PC-3 (cell line): Measurements from ENCODE around the gene PCNX3. TPM values are rescaled to one million over a fixed set of nuclear protein-coding genes. Genes with fewer than 3 reads are reported as not detected.

Experiments
- ATAC-seq: fragments of 200-7000 bp; cut with Tn5 transposase; 2 replicates; pipeline ENCODE4 v1.9.1; 2020; ENCODE audit warnings: mild to moderate bottlenecking, moderate library complexity
- BruUV-seq: library from RNA; stranded (reverse); fragments of 400-500 nt; replicated peaks from 2 replicates; lab custom pipeline; 2021; lab: Mats Ljungman, UMichigan
- CTCF ChIA-PET: fragments of 300-600 bp; sonication (Branson Sonifier 250); formaldehyde crosslinking; loops from one replicate; lab custom pipeline; 2022; ENCODE audit warnings: antibody characterized with exemption; lab: Charles Lee
- POLR2A ChIA-PET: fragments of 300-600 bp; sonication (Branson Sonifier 250); formaldehyde crosslinking; loops from one replicate; lab custom pipeline; 2022; ENCODE audit warnings: antibody characterized with exemption; ENCODE audit not compliant: unreplicated experiment; lab: Charles Lee
- DNase-seq: peaks from one replicate; pipeline ENCODE4 v3.0.0-alpha.2; 2015
- H2AFZ ChIP-seq: fragments of 300-600 bp; sonication (generic); 2 replicates; pipeline ENCODE4 v1.6.0; 2016; ENCODE audit warnings: antibody characterized with exemption, low read length
- H3F3A ChIP-seq: fragments of 300-600 bp; sonication (generic); one replicate; pipeline ENCODE4 v1.6.0; 2017; ENCODE audit warnings: antibody characterized with exemption, low read length, control low read depth, mild to moderate bottlenecking; ENCODE audit not compliant: unreplicated experiment
- H3K27ac ChIP-seq: fragments of 300-600 bp; sonication (generic); 2 replicates; pipeline ENCODE4 v1.5.1; 2016; ENCODE audit warnings: mild to moderate bottlenecking, low read length
- H3K27me3 ChIP-seq: fragments of 300-600 bp; sonication (generic); 2 replicates; pipeline ENCODE4 v1.6.1; 2016; ENCODE audit warnings: low read length, mixed read lengths
- H3K36me3 ChIP-seq: fragments of 300-600 bp; sonication (generic); 2 replicates; pipeline ENCODE4 v1.6.1; 2016; ENCODE audit warnings: low read depth, mixed run types, low read length, mixed read lengths
- H3K4me1 ChIP-seq: fragments of 300-600 bp; sonication (generic); 2 replicates; pipeline ENCODE4 v1.5.1; 2016; ENCODE audit warnings: low read length; ENCODE audit not compliant: insufficient read depth
- H3K4me2 ChIP-seq: fragments of 300-600 bp; sonication (generic); 2 replicates; pipeline ENCODE4 v1.6.0; 2016; ENCODE audit warnings: low read length
- H3K4me3 ChIP-seq: fragments of 300-600 bp; sonication (generic); 2 replicates; pipeline ENCODE4 v1.5.1; 2016; ENCODE audit warnings: mild to moderate bottlenecking, low read length, mixed read lengths
- H3K79me2 ChIP-seq: fragments of 300-600 bp; sonication (generic); 2 replicates; pipeline ENCODE4 v1.6.1; 2017; ENCODE audit warnings: low read length, mixed read lengths
- H3K9ac ChIP-seq: fragments of 300-600 bp; sonication (generic); 2 replicates; pipeline ENCODE4 v1.6.0; 2016; ENCODE audit warnings: mild to moderate bottlenecking, low read length
- H3K9me2 ChIP-seq: fragments of 300-600 bp; sonication (generic); replicated peaks from 2 replicates; pipeline ENCODE4 v1.6.1; 2016; ENCODE audit warnings: mixed run types, low read length, mixed read lengths
- H3K9me3 ChIP-seq: fragments of 300-600 bp; sonication (generic); 2 replicates; pipeline ENCODE4 v1.6.1; 2016; ENCODE audit warnings: low read length, mixed read lengths
- H4K20me1 ChIP-seq: fragments of 300-600 bp; sonication (generic); 2 replicates; pipeline ENCODE4 v1.6.1; 2016; ENCODE audit warnings: low read length, mixed read lengths
- EZH2 ChIP-seq: fragments of 300-600 bp; sonication (generic); IDR thresholded peaks from one replicate; pipeline ENCODE4 v1.6.1; 2017; ENCODE audit warnings: antibody characterized with exemption, mild to moderate bottlenecking, low read length; ENCODE audit not compliant: unreplicated experiment
- EZH2phosphoT487 ChIP-seq: fragments of 300-600 bp; sonication (generic); IDR thresholded peaks from 2 replicates; pipeline ENCODE4 v1.6.1; 2018; ENCODE audit warnings: mild to moderate bottlenecking, antibody characterized with exemption, low read length, borderline replicate concordance
- intact Hi-C: fragments of 100-400 bp; cut with micrococcal nuclease; formaldehyde crosslinking; loops from 2 replicates; pipeline ENCODE4 v1.9.0; 2023
- total RNA-seq: library from RNA; depleted of rRNA; stranded (reverse); fragments of >200 nt; gene quantifications from 2 replicates; pipeline ENCODE4 v1.2.3, GENCODE V29; 2014
- TF ChIP-seq, protein P1 (sequence below): fragments of 300-600 bp; sonication (generic); conservative IDR thresholded peaks from 2 replicates; pipeline ENCODE4 v1.5.1; 2017; ENCODE audit warnings: antibody characterized with exemption, low read depth, mild to moderate bottlenecking, low read length

Gene PCNX3
- total RNA-seq, 1 experiment from 2014 or later: 53.6 TPM

DNA sequence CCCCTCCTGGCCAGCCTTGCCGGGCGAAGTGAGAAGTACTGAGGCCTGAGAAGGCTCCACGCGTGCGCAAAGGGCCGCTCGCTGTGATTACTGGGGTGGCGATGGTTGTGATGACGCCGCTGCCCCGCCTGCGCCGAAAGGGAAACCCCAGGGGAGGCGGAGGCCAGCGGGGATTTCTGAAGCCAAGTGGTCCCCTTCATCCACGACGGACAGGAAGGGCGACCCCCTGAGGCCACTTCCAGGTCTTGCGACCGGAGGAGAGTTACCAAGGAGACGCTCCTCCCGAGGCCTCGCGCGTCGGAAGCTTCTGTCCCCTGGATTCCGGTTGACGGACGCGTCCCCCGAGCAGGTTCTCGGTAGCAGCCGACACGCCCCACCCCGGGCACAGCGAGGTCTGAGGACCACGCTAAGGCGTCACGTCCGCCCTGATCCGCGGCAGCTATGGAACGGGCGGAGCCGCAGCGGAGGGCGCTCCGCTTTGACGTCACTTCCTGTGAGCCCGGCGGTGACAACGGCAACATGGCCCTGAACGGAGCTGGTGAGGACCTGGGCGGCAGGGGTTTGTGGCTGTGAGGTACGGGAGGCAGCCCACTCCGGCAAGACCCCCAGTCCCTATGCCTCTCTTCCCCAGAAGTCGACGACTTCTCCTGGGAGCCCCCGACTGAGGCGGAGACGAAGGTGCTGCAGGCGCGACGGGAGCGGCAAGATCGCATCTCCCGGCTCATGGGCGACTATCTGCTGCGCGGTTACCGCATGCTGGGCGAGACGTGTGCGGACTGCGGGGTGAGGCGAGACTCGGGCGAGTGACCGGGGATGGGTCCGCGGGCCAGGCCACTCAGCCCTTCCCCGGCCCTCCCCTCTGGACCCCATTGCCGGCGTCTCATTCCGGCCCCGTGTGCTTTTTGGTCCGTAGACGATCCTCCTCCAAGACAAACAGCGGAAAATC is 45.3 kb upstream of the PCNX3 start, which contains the start of gene ZNRD2:
Gene ZNRD2, plus strand, starts transcription at position 505 of the 946 bp plus-strand sequence. Its CDS starts 15 bp downstream, at position 520.
- intact Hi-C loops: loop anchor here (1.0 to 2.0 kb wide), 3 partner anchors 10 to 30 kb away; no protein-coding TSS in a partner anchor
- Histone ChIP-seq H2AFZ (peak within 1 kb of the TSS; percentile 80), H3K4me1 (peaks cover 55% of the 10 kb centered on the region), H3K4me3 (peak within 1 kb of the TSS; percentile 97), H3F3A (peaks cover 4% of the 10 kb centered on the region), H3K9me2 (no peaks in the 10 kb centered on the region), H3K36me3 (no peaks in the 10 kb centered on the region), H3K4me2 (peak within 1 kb of the TSS; percentile 93), H4K20me1 (no peaks in the 10 kb centered on the region), H3K79me2 (peaks cover 50% of the 10 kb centered on the region), H3K27me3 (no peaks in the 10 kb centered on the region), H3K9ac (peak within 1 kb of the TSS; percentile 93), H3K9me3 (no peaks in the 10 kb centered on the region), H3K27ac (peak within 1 kb of the TSS; percentile 86)
- DNase-seq (peak; percentile 99), ATAC-seq (peak; percentile 67)
- BruUV-seq: no TSS peak
- TF ChIP-seq, protein P1, sequence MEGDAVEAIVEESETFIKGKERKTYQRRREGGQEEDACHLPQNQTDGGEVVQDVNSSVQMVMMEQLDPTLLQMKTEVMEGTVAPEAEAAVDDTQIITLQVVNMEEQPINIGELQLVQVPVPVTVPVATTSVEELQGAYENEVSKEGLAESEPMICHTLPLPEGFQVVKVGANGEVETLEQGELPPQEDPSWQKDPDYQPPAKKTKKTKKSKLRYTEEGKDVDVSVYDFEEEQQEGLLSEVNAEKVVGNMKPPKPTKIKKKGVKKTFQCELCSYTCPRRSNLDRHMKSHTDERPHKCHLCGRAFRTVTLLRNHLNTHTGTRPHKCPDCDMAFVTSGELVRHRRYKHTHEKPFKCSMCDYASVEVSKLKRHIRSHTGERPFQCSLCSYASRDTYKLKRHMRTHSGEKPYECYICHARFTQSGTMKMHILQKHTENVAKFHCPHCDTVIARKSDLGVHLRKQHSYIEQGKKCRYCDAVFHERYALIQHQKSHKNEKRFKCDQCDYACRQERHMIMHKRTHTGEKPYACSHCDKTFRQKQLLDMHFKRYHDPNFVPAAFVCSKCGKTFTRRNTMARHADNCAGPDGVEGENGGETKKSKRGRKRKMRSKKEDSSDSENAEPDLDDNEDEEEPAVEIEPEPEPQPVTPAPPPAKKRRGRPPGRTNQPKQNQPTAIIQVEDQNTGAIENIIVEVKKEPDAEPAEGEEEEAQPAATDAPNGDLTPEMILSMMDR: peak; percentile 78
- TF ChIP-seq EZH2phosphoT487: no peak
- CTCF ChIA-PET: interaction anchor here (0.6 to 3.2 kb wide), 6 partner anchors 11 to 721 kb away, joined by 3 to 25 read pairs (median 5); partner anchors contain the start of gene TMEM151A
- POLR2A ChIA-PET: interaction anchor here (0.5 to 1.1 kb wide), 7 partner anchors 11 to 149 kb away, joined by 3 to 10 read pairs (median 4); no protein-coding TSS in a partner anchor

- Histone ChIP-seq H3K27me3 (no peaks in the 10 kb centered on the region), H3K27ac (no peak overlapping the region), H3K36me3 (no peaks in the 10 kb centered on the region), H2AFZ (no peak overlapping the region), H3K9ac (peak overlapping the region; percentile 93; the same call in 1 of the 2 replicates), H3K79me2 (peaks cover 54% of the 10 kb centered on the region), H3K9me2 (no peaks in the 10 kb centered on the region), H3K4me3 (peak overlapping the region; percentile 97), H4K20me1 (no peaks in the 10 kb centered on the region), H3K9me3 (no peaks in the 10 kb centered on the region), H3K4me2 (peak overlapping the region; percentile 93), H3K4me1 (peaks cover 50% of the 10 kb centered on the region), H3F3A (peaks cover 4% of the 10 kb centered on the region)
- ChIA-PET CTCF (interaction anchor here (0.8 to 3.2 kb wide), 2 partner anchors 25 to 30 kb away, joined by 11 to 25 read pairs; no protein-coding TSS in a partner anchor), POLR2A (no interaction called here)
- ATAC-seq: no peak
- TF ChIP-seq EZH2phosphoT487 (no peak), EZH2 (no peak)
- TF ChIP-seq, protein P1: no peak
- intact Hi-C loops: loop anchor here (2.0 kb wide), 1 partner anchor 17 kb away; no protein-coding TSS in a partner anchor
- no TSS peak for BruUV-seq
- DNase-seq: no peak
Observed at GRCh38 chr11:65571420-65571819, 44.2 kb upstream of the PCNX3 start.
